ENCODE results near the gene C6orf62.
"Not testable (repeated sequence)": the region's sequence is repeated elsewhere in the genome, so short reads cannot be mapped to it uniquely, and the experiment has no call there.

The C6orf62 gene

GRCh38 chr6:24696097-24696496 is 22.9 kb downstream of the C6orf62 start:
- no peak for DNase-seq

GRCh38 chr6:24695635-24696034 is 23.3 kb downstream of the C6orf62 start:
- peak; percentile 37 to 69 (median 52) for DNase-seq

DNA sequence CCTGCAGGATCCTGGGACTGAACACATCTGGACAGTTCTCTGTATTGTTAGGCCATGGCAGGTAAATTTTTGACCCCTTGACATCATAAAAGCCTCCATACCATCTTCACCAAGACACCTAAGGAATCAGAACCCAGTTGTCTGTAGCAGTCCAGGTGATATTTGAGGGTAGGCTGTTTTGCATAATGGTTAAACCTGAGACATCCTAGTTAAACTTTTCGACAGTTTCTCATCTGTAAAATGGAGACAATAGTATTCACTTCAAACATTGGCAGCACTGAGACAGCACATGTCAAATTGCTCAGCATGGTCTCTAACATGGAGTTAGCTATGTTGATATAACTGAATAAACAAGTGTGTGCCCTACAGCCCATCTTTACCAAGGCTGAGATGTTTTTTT is 24.8 kb downstream of the C6orf62 start:
- DNase-seq: no peak

GRCh38 chr6:24692848-24693592 is 25.9 kb downstream of the C6orf62 start:
- DNase-seq: no peak

- DNase-seq: no peak
These were observed 26.5 kb downstream of the C6orf62 start for GRCh38 chr6:24692415-24692814.

DNA sequence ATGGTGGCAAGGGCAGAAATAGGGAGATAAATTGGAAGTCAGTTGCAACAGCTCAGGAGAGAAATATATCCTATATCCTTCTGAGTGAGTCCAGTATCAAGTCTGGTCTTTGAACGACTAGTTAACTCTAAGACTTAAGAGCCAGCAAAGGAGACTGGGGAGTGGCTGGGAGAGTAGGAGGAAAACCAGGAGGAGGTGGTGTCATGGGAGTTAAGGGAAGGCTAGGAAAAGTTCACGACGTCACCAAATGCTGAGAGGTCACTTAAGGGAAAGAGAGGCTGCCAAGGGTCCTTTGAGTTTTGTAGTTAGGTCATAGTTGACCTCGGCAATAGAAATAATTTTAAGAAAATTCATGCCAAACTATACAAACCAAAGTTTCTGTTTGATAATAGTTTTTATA is 27.0 kb downstream of the C6orf62 start:
- no peak for DNase-seq

GRCh38 chr6:24691550-24691949 is 27.4 kb downstream of the C6orf62 start:
- no peak for DNase-seq

GRCh38 chr6:24690593-24690992 is 28.4 kb downstream of the C6orf62 start:
- no peak for DNase-seq

- DNase-seq: no peak
These were observed 29.0 kb downstream of the C6orf62 start for GRCh38 chr6:24689964-24690363.

DNA sequence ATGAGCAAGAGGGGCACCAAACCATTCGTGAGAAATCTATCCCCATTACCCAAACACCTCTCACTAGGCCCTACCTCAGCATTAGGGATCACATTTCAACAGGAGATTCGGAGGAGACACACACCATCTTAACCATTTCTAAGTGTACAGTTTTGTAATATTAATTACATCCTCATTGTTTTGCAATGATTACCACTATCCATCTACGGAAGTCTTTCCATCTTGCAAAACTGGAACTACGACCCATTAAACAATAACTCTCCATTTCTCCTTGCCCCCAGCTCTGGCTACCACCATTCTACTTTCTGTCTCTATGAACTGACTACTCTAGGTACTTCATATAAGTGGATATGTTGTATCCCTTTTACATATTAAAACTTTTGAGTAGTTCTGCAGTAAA is 32.0 kb downstream of the C6orf62 start:
- DNase-seq: peak in 1 of 4 experiments; percentile 18

DNA sequence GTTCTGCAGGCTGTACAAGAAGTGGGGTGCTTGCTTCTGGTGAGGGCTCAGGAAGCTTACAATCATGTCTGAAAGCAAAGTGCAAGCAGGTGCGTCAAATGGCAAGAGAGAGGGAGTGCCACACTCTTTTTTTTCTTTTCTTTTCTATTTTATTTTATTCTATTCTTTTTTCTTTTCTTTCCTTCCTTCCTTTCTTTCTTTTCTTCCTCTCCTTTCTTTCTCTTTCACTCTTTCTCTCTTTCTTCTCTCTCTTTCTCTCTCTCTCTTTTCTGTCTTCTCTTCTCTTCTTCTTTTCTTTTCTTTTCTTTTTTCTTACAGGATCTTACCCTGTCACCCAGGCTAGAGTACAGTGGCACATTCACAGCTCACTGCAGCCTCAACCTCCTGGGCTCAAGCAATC is 32.5 kb downstream of the C6orf62 start:
- no peak for DNase-seq

DNA sequence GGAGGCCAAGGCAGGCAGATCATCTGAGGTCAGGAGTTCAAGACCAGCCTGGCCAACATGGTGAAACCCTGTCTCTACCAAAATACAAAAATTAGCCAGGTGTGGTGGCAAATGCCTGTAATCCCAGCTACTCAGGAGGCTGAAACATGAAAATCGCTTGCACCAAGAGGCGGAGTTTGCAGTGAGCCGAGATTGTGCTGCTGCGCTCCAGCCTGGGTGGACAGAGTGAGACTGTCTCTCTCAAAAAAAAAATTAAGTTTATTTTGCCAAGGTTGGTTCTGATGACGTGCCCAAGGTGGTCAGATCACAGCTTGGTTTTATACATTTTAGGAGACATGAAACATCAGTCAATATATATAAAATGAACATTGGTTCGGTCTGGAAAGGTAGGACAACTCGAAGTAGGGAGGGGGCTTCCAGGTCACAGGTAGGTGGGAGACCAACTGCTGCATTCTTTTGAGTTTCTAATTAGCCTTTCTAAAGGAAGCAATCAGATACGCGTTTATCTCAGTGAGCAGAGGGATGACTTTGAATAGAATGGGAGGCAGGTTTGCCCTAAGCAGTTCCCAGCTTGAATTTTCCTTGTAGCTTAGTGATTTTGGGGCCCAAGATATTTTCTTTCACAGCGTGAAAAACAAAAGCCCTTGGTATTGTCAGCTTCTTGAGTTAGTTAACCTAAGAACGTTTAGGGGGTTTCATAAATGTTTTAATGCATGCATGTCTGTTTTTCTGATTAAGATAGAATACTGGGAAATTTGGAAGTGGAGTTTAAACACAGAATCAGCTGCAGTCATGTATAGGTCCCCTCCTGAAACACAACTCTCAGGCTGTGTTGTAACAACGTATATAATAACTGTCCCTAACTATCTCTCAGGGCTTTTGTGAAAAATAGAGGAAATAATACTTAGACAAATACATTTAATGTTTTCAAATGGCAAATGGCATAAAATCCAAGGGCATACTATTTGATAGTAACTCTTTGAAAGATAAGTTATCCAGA is 35.4 kb downstream of the C6orf62 start:
- no peak for DNase-seq

- DNase-seq: no peak
These were observed 38.4 kb downstream of the C6orf62 start for GRCh38 chr6:24680582-24680981.

GRCh38 chr6:24678792-24679352 is 40.1 kb downstream of the C6orf62 start:
- not testable (repeated sequence) for DNase-seq

DNA sequence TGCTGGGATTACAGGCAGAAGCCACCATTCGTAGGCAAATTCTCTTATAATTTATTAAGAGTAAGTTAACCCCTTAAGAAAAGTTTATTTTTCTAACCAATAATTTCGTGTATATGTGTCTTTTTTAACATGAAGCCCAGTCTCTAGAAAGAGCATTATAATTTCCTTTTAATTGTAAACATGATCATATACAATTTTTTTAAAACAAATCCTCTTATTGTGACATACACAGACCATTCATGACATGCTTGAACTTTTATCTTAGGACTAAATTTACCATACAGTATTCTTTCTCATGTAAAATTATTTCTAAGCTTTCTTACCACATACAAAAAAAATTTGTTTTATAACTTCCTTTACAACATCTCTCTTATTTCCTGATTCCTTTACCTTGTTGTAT is 45.3 kb downstream of the C6orf62 start:
- DNase-seq: no peak

- DNase-seq: no peak
These were observed 46.3 kb downstream of the C6orf62 start for GRCh38 chr6:24672620-24673182.

DNA sequence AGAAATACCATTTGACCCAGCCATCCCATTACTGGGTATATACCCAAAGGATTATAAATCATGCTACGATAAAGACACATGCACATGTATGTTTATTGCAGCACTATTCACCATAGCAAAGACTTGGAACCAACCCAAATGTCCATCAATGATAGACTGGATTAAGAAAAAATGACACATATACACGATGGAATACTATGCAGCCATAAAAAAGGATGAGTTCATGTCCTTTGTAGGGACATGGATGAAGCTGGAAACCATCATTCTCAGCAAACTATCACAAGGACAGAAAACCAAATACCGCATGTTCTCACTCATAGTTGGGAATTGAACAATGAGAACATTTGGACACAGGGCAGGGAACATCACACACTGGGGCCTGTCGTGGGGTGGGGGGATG is 47.9 kb downstream of the C6orf62 start:
- not testable (repeated sequence) for DNase-seq

- not testable (repeated sequence) for DNase-seq
These were observed 48.5 kb downstream of the C6orf62 start for GRCh38 chr6:24670492-24670891.

GRCh38 chr6:24668997-24669361 is 50.0 kb downstream of the C6orf62 start:
- DNase-seq: no peak

- DNase-seq: peak in 2 of 4 experiments; percentile 22 to 42
These were observed 50.6 kb downstream of the C6orf62 start for GRCh38 chr6:24668066-24668996.

- DNase-seq: peak in 3 of 4 experiments; percentile 27 to 31 (median 29)
These were observed 51.6 kb downstream of the C6orf62 start for GRCh38 chr6:24667378-24667803.
